Stomach (tissue), 9 donors: Measurements from ENCODE around the gene ZFP91. TPM values are rescaled to one million over a fixed set of nuclear protein-coding genes. Genes with fewer than 3 reads are reported as not detected.

ENCODE experiments used
- DNase-seq, 2 donors: peaks; one replicate each; pipeline versions ENCODE4 v3.0.0 to v3.0.0-alpha.2; 2013 to 2019
- H3K27ac ChIP-seq, 5 donors: fragments of 200-600 bp in 4 of 5; sonication (generic) in 4 of 5; one replicate each; pipeline ENCODE4 v1.5.1; 2013 to 2019; ENCODE audit warnings: mild to moderate bottlenecking in 1 of 5, moderate library complexity in 1 of 5
- H3K27me3 ChIP-seq, 3 donors: fragments of 200-600 bp; sonication (generic); one replicate each; pipeline ENCODE4 v1.5.1; 2017 to 2019; ENCODE audit warnings: mixed run types in 1 of 3
- H3K36me3 ChIP-seq, 4 donors: fragments of 200-600 bp; sonication (generic); 1 replicate in 3 of 4; 2 replicates in 1 of 4; pipeline ENCODE4 v1.5.1; 2016 to 2019
- H3K4me1 ChIP-seq, 4 donors: fragments of 200-600 bp; sonication (generic); one replicate each; pipeline ENCODE4 v1.5.1; 2016 to 2019
- H3K4me3 ChIP-seq, 4 donors: fragments of 200-600 bp; sonication (generic) in 3 of 4; one replicate each; pipeline ENCODE4 v1.5.1; 2016 to 2019; ENCODE audit warnings: mild to moderate bottlenecking in 1 of 4
- H3K9me3 ChIP-seq, 4 donors: fragments of 200-600 bp; sonication (generic); one replicate each; pipeline ENCODE4 v1.5.1; 2016 to 2019
- CTCF ChIP-seq, 7 experiments: fragments of 450-650 bp in 4 of 7; fragments of 200-600 bp in 3 of 7; sonication (generic) in 3 of 7; IDR thresholded peaks; one replicate each; pipeline ENCODE4 v1.5.1; 2016 to 2019; ENCODE audit warnings: antibody characterized with exemption in 7 of 7, control low read depth in 2 of 7, mild to moderate bottlenecking in 1 of 7
- EP300 ChIP-seq: sonication (generic); formaldehyde crosslinking; IDR thresholded peaks from one replicate; pipeline ENCODE4 v1.6.1; 2017; ENCODE audit warnings: antibody characterized with exemption
- POLR2A ChIP-seq, 4 donors: fragments of 450-650 bp; IDR thresholded peaks; one replicate each; pipeline ENCODE4 v1.6.1; 2016; ENCODE audit warnings: antibody characterized with exemption in 4 of 4, control low read depth in 2 of 4, mild to moderate bottlenecking in 1 of 4, moderate library complexity in 1 of 4
- POLR2AphosphoS5 ChIP-seq, 3 donors: sonication (generic); formaldehyde crosslinking; IDR thresholded peaks; one replicate each; pipeline ENCODE4 v1.6.1; 2016; ENCODE audit warnings: antibody characterized with exemption in 3 of 3
- WGBS, 5 donors: extraction: QIAGEN DNeasy Blood & Tissue Kit in 3 of 5; methylation state at CpG; one replicate each; pipeline versions ENCODE4 v1.1.5 to v1.1.7; 2013 to 2018; 5-methylcytosine and 5-hydroxymethylcytosine counted together
- intact Hi-C: fragments of 100-400 bp; cut with DNase I; formaldehyde crosslinking; loops from one replicate; pipeline ENCODE4 v1.15.1; 2023; ENCODE audit warnings: low total_unique reads
- polyA plus RNA-seq, 3 donors: library from polyadenylated mRNA; stranded (reverse); fragments of 200-250 nt; gene quantifications; one replicate each; pipeline ENCODE4 v1.2.3, GENCODE V29; 2013
- total RNA-seq, 5 donors: library from RNA; depleted of rRNA; stranded (reverse); fragments of >200 nt; gene quantifications; one replicate each; pipeline versions ENCODE4 v1.1.0 to v1.2.3, GENCODE V29; 2014 to 2016
- donor health status: healthy with polysubstance abuse.
- donor health status: Bipolar disorder and iron deficiency.
- donor health status: healthy.

ZFP91 gene
- total and polyA plus RNA-seq, 8 donors: 9.4 to 67.6 (median 28.9) TPM

- H3K9me3 ChIP-seq: peaks cover 3 to 12% (median 9%) of the 10 kb centered on the region in 4 donors
- H3K4me3 ChIP-seq: no peak overlapping the region
- WGBS, 5 donors: 42 to 66% (median 55%) methylated on average over 3 of the region's 3 CpGs
- no peak for DNase-seq
- intact Hi-C loops: no loop called here
- TF ChIP-seq POLR2A (IDR thresholded peaks at IDR 0.05) (no peak), POLR2AphosphoS5 (IDR thresholded peaks at IDR 0.05) (no peak), CTCF (IDR thresholded peaks at IDR 0.05) (no peak), EP300 (no peak)
- no peak overlapping the region for H3K27ac ChIP-seq
- no peaks in the 10 kb centered on the region for H3K36me3 ChIP-seq
- no peaks in the 10 kb centered on the region for H3K27me3 ChIP-seq
- H3K4me1 ChIP-seq: peaks cover 0 to 9% (median 3%) of the 10 kb centered on the region in 4 donors
Measured at GRCh38 chr11:58641341-58641740, 62.5 kb downstream of the ZFP91 start.

GRCh38 chr11:58641803-58642581 is 63.1 kb downstream of the ZFP91 start:
- Histone ChIP-seq H3K27ac (no peak overlapping the region), H3K4me3 (no peak overlapping the region), H3K27me3 (no peaks in the 10 kb centered on the region), H3K9me3 (peaks cover 3 to 13% (median 9%) of the 10 kb centered on the region in 4 donors), H3K4me1 (peaks cover 0 to 9% (median 3%) of the 10 kb centered on the region in 4 donors), H3K36me3 (no peaks in the 10 kb centered on the region)
- 50 to 66% (median 52%) methylated on average over 7 of the region's 7 CpGs for WGBS, 5 donors
- DNase-seq: no peak
- no peak for TF ChIP-seq POLR2AphosphoS5 (IDR thresholded peaks at IDR 0.05)
- intact Hi-C loops: no loop called here

GRCh38 chr11:58645854-58646253 is 67.0 kb downstream of the ZFP91 start:
- no peak for TF ChIP-seq POLR2AphosphoS5 (IDR thresholded peaks at IDR 0.05)
- no peak for TF ChIP-seq POLR2A (IDR thresholded peaks at IDR 0.05)
- no peak for TF ChIP-seq CTCF (IDR thresholded peaks at IDR 0.05)
- TF ChIP-seq EP300: no peak
- Histone ChIP-seq H3K4me3 (no peak overlapping the region), H3K4me1 (peaks cover 0 to 3% (median 0%) of the 10 kb centered on the region in 4 donors), H3K27me3 (no peaks in the 10 kb centered on the region), H3K36me3 (no peaks in the 10 kb centered on the region), H3K9me3 (peaks cover 3 to 13% (median 9%) of the 10 kb centered on the region in 4 donors), H3K27ac (no peak overlapping the region)
- DNase-seq: no peak
- intact Hi-C loops: no loop called here

DNA sequence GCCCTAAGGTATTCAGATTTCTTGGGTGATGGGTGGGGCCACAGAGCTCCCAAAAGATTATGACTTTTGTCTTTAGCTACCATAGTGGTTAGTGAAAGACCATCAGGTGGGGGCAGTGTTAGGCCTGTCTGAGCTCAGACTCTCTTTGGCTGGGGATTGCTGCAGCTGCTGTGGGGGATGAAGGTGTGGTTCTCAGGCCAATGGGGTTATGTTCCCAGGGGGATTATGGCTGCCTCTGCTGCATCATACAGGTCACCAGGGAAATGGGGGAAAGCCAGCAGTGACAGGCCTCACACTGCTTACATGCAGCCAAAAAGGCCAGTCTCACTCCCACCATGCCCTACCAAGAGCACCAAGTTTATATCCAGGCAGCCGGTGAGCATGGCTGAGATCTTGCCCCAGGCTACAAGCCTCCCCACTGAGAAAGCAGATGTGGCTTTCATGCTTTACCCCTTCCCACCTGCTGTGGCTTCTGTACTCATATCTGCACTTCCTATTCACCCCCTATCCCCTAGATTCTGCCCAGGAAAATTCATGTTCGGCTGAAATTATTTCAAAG is 68.4 kb downstream of the ZFP91 start:
- no peaks in the 10 kb centered on the region for H3K27me3 ChIP-seq
- H3K4me1 ChIP-seq: no peaks in the 10 kb centered on the region
- H3K4me3 ChIP-seq: no peak overlapping the region
- H3K9me3 ChIP-seq: peaks cover 3 to 13% (median 9%) of the 10 kb centered on the region in 4 donors
- WGBS, 5 donors: 71 to 88% (median 86%) methylated on average over 2 of the region's 2 CpGs
- no peak for TF ChIP-seq CTCF (IDR thresholded peaks at IDR 0.05)
- no peak for TF ChIP-seq POLR2AphosphoS5 (IDR thresholded peaks at IDR 0.05)
- no peaks in the 10 kb centered on the region for H3K36me3 ChIP-seq
- DNase-seq: no peak
- no peak overlapping the region for H3K27ac ChIP-seq
- intact Hi-C loops: no loop called here

DNA sequence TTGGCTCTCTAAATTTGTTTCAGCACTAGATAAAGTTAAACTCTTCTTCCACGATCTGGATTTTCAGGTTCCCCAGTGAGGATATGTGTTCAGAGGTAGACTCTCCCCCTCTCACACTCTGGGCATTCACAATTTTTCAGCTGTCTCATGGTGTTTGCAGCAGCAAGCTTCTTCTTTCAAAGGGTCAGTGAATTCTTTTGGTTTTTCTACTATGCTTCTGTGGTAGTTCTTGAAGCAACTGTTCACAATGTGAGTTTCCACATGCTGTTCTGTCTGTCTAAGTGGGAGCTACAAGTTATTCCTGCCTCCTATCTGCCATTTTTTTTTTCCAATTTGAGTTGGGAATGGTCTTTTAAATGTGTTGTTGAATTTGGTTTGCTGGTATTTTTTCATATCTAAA is 69.0 kb downstream of the ZFP91 start:
- Histone ChIP-seq H3K4me3 (no peak overlapping the region), H3K36me3 (no peaks in the 10 kb centered on the region), H3K9me3 (peaks cover 3 to 13% (median 9%) of the 10 kb centered on the region in 4 donors), H3K27me3 (no peaks in the 10 kb centered on the region), H3K27ac (no peak overlapping the region), H3K4me1 (no peaks in the 10 kb centered on the region)
- no peak for TF ChIP-seq CTCF (IDR thresholded peaks at IDR 0.05)
- no peak for TF ChIP-seq EP300
- TF ChIP-seq POLR2AphosphoS5 (IDR thresholded peaks at IDR 0.05): no peak
- TF ChIP-seq POLR2A (IDR thresholded peaks at IDR 0.05): no peak
- intact Hi-C loops: no loop called here
- WGBS, 5 donors: 50 to 67% (median 58%) methylated on average over 1 of the region's 1 CpG
- no peak for DNase-seq
